ENCODE measurements around the gene TANGO6.

- TF ChIP-seq CTCF (IDR thresholded peaks at IDR 0.05; ENCODE audit: low read length) (no peak), EZH2 (optimal IDR thresholded peaks at IDR 0.05; ENCODE audit: low read depth, low read length) (no peak)
These were observed 264.1 kb downstream of the TANGO6 start for GRCh38 chr16:69107316-69107962.

Measured in MM.1S (cell line).